CD1c-positive myeloid dendritic cell (primary cell): ENCODE results near the gene SCAMP2.

ENCODE experiments used
- DNase-seq: peaks from one replicate; pipeline ENCODE4 v3.0.0-alpha.2; 2016; ENCODE audit errors: extremely low spot score

The SCAMP2 gene

DNA sequence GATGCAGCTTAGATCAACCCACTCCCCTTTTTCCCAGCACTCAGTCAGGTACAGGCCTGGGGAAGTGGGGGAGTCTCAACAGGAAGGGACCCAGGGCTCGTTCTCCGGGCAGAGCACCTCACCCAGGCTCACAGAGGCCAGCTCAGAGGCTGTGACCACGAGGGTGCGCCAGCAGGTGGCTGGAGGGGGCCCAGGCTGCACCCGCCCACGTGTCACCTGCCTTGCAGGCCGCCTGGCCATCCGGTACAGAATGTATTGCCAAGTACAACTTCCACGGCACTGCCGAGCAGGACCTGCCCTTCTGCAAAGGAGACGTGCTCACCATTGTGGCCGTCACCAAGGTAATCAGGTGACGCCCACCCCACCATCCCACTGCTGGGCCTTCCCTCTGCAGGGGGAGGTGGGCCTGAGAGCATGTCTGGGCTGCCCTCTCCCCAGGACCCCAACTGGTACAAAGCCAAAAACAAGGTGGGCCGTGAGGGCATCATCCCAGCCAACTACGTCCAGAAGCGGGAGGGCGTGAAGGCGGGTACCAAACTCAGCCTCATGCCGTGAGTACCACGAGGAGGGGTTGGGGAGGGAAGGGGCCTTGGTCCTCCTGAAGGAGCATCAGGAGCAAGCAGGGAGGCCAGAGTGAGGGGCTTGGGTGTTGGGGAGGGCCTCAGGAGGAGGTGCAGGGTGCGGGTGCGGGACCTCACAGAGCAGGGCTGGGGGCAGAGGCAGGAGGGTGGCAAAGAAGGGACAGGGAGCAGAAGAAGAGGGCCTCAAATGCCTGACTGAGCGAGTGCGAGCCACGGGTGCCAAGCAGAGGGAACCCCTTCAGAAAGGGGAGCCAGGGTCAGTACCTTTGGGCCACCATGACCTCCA lies 74.5 kb downstream of the SCAMP2 start:
- no peak for DNase-seq

DNA sequence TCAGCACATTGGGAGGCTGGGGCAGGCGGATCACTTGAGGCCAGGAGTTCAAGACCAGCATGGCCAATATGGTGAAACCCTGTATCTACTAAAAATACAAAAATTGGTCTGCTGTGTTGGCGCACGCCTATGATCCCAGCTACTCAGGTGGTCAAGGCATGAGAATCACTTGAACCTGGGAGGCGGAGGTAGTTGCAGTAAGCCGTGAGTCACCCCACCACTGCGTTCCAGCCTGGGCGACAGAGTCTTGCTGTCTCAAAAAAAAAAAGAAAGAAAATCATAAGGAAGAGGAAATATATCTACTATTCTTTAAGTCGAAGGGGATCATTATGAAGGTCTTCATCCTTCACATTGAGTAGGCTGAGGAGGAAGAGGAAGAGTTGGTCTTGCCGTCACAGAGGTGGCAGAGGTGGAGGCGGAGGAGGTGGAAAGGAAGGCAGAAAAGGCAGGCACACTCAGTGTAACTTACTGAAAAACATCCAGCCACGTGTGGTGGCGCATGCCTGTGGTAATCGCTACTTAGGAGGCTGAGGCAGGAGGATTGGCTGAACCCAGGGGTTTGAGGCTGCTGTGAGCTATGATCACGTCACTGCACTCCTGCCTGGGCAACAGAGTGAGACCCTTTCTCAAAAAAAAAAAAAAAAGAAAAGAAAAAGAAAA lies 77.1 kb downstream of the SCAMP2 start:
- DNase-seq, result peak; percentile 31

DNA sequence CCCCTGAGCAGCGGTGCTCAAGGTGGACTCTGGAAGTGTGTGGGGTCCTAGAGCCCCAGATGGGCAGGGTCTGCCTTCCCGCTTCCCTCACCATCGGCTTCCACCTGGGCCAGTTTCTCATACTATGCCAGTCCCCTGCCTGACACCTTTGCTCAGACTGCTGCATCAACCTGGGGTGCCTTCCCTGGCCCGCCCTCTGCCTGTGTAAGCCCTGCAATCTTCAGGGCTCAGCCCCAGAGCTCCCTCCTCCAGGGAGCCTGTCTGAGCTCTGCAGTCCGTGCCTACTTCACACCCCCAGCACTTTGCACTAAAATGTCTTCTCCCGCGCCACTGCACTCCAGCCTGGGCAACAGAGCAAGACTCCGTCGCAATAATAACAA lies 78.2 kb downstream of the SCAMP2 start:
- DNase-seq, result no peak

- no peak for DNase-seq
Observed at GRCh38 chr15:74794248-74794969, 78.8 kb downstream of the SCAMP2 start.
